ENCODE data around the gene ITSN2.

DNA sequence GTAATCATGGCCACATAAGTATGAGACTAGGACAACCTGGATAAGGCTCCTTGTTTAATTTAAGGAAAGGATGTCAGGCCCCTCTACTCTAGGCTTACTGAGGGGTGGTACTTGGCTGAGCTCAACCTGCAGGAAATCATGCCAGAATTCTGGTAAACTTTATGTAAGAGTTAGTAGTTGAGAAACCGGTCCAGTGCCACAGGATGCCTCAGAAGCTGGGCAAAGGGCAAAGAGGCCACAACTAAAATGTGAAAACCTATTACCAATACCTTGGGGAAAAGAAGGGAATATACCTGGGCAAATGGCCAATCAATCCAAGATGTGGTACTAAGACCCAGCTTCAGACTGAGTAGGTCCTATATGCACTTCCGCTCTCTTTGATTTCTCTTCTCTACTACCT, 86.7 kb downstream of the ITSN2 start:
- TF ChIP-seq POLR2A (IDR thresholded peaks at IDR 0.05; ENCODE audit: low read length) (no peak), GATA1 (IDR thresholded peaks at IDR 0.05; ENCODE audit: low read depth, low read length) (no peak)
